ENCODE data around the gene HOXA6.
A peak's percentile ranks its signal among the peaks of the same experiment; 100 is the strongest.

HOXA6 gene

DNA sequence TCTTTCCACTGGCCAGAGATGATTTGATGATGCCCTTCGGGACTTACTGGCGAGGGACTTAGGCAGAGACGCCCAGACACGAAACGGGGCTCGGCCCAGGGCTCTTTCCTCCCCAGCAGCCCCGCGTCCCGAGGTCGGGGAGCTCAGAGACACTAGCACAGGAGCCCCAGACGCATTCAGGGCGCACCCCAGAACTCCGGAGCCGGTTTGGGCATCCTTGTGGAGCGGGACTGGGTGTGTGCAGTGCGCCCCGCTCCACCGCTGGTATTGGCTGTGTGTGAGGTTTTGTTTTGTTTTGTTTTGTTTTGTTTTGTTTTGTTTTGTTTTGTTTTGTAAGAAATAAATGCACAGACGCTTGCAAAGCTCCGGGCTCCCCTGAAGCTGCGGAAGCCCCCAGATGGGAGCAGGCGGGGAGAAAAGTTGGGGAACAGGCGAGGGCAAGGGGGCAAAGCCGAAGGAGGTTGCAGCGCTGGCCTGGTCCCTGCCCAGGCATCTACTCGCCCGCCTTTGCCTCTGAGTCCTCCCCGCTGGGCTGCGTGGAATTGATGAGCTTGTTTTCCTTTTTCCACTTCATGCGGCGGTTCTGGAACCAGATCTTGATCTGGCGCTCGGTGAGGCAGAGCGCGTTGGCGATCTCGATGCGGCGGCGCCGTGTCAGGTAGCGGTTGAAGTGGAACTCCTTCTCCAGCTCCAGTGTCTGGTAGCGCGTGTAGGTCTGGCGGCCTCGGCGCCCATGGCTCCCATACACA lies 2.2 kb downstream of the HOXA6 start:
- Histone ChIP-seq H3K27me3 (ENCODE audit: insufficient read depth, poor library complexity, severe bottlenecking) (no peaks in the 10 kb centered on the region), H3K27ac (ENCODE audit: poor library complexity, severe bottlenecking) (peak overlapping the region; percentile 85), H3K9me3 (ENCODE audit: severe bottlenecking) (no peaks in the 10 kb centered on the region), H3K36me3 (ENCODE audit: low read depth) (peaks cover 3% of the 10 kb centered on the region; the same call in 1 of the 2 replicates), H3K4me1 (ENCODE audit: insufficient read depth, poor library complexity, severe bottlenecking) (peaks cover 9% of the 10 kb centered on the region), H3K4me3 (ENCODE audit: severe bottlenecking) (peak overlapping the region; percentile 8)
- ATAC-seq (ENCODE audit: low read depth), result no peak
- TF ChIP-seq, protein P1, sequence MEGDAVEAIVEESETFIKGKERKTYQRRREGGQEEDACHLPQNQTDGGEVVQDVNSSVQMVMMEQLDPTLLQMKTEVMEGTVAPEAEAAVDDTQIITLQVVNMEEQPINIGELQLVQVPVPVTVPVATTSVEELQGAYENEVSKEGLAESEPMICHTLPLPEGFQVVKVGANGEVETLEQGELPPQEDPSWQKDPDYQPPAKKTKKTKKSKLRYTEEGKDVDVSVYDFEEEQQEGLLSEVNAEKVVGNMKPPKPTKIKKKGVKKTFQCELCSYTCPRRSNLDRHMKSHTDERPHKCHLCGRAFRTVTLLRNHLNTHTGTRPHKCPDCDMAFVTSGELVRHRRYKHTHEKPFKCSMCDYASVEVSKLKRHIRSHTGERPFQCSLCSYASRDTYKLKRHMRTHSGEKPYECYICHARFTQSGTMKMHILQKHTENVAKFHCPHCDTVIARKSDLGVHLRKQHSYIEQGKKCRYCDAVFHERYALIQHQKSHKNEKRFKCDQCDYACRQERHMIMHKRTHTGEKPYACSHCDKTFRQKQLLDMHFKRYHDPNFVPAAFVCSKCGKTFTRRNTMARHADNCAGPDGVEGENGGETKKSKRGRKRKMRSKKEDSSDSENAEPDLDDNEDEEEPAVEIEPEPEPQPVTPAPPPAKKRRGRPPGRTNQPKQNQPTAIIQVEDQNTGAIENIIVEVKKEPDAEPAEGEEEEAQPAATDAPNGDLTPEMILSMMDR (IDR thresholded peaks at IDR 0.05; ENCODE audit: poor library complexity, severe bottlenecking), result no peak
- DNase-seq (ENCODE audit: low spot score), result no peak

GRCh38 chr7:27144781-27145164 lies 2.8 kb downstream of the HOXA6 start:
- Histone ChIP-seq H3K4me3 (ENCODE audit: severe bottlenecking) (peak overlapping the region; percentile 8), H3K9me3 (ENCODE audit: severe bottlenecking) (no peaks in the 10 kb centered on the region), H3K36me3 (ENCODE audit: low read depth) (peaks cover 3% of the 10 kb centered on the region; the same call in 1 of the 2 replicates), H3K27ac (ENCODE audit: poor library complexity, severe bottlenecking) (peak overlapping the region; percentile 85), H3K4me1 (ENCODE audit: insufficient read depth, poor library complexity, severe bottlenecking) (peaks cover 9% of the 10 kb centered on the region), H3K27me3 (ENCODE audit: insufficient read depth, poor library complexity, severe bottlenecking) (no peaks in the 10 kb centered on the region)
- no peak for ATAC-seq (ENCODE audit: low read depth)
- no peak for DNase-seq (ENCODE audit: low spot score)
- TF ChIP-seq, protein P1 (IDR thresholded peaks at IDR 0.05; ENCODE audit: poor library complexity, severe bottlenecking), result no peak

DNA sequence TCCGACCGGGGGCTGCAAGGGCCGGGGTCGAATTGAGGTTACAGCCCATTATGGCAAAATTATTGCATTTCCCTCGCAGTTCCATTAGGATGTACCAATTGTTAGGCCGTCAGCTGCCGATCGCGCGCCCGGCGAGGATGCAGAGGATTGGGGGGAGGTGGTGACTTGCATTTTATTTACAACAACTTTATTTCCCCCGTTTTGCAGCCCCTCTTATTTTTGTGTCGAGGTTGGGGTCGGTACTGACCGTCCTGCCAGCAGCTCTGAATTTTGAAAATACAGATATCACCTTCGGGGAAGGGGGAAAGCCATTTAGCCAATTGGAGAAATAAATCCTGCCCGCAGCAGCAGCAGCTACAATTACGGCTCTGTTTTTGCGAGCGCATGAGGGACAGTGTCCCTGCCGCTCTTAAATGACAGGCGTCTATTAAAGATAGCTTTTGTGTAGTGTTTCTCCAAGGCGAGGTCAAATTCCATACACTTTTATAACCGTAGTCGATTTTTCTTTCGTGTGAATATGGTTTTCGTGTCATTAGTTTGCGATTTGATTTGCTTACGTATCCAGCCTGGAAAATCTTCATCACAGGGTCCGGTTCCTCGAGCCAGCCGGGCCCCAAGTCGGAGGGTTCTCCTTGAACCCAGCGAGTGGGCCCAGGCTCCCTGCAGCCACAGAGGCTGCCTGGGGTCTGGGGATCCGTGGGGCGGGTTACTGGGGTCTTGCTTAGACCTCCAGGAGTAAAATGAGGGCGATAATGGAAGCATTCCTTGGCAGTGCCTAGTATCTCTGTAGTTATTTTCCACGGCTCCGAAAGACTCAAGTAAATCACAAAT lies 3.4 kb downstream of the HOXA6 start:
- Histone ChIP-seq H3K4me1 (ENCODE audit: insufficient read depth, poor library complexity, severe bottlenecking) (peaks cover 9% of the 10 kb centered on the region), H3K4me3 (ENCODE audit: severe bottlenecking) (peak overlapping the region; percentile 8), H3K27ac (ENCODE audit: poor library complexity, severe bottlenecking) (peak overlapping the region; percentile 85), H3K36me3 (ENCODE audit: low read depth) (peaks cover 3% of the 10 kb centered on the region; the same call in 1 of the 2 replicates), H3K27me3 (ENCODE audit: insufficient read depth, poor library complexity, severe bottlenecking) (no peaks in the 10 kb centered on the region), H3K9me3 (ENCODE audit: severe bottlenecking) (no peaks in the 10 kb centered on the region)
- ATAC-seq (ENCODE audit: low read depth) (no peak), DNase-seq (ENCODE audit: low spot score) (no peak)
- TF ChIP-seq, protein P1 (IDR thresholded peaks at IDR 0.05; ENCODE audit: poor library complexity, severe bottlenecking), result peak; percentile 80

DNA sequence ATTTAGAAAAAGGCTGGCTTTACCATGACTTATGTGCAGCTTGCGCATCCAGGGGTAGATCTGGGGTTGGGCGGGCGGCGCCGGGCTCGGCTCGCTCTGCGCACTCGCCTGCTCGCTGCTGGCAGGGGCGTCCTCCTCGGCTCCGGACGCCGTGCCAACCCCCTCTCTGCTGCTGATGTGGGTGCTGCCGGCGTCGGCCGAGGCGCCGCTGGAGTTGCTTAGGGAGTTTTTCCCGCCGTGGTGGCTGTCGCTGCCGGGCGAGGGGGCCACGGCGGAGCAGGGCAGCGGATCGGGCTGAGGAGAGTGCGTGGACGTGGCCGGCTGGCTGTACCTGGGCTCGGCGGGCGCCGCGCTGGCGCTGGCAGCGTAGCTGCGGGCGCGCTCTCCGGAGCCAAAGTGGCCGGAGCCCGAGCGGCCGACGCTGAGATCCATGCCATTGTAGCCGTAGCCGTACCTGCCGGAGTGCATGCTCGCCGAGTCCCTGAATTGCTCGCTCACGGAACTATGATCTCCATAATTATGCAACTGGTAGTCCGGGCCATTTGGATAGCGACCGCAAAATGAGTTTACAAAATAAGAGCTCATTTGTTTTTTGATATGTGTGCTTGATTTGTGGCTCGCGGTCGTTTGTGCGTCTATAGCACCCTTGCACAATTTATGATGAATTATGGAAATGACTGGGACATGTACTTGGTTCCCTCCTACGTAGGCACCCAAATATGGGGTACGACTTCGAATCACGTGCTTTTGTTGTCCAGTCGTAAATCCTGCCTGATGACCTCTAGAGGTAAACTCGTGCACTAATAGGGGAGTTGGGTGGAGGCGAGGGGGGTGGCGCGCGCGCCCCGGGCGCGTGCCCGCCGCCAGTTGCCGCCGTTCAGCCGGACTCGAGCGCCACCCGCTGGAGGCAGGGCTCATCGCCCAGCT lies 4.3 kb downstream of the HOXA6 start, which contains the start of gene HOXA5:
HOXA5 (minus strand) TSS at position 659 of the 927 bp plus-strand sequence; CDS start at position 585, 74 bp downstream.
- Histone ChIP-seq H3K4me1 (ENCODE audit: insufficient read depth, poor library complexity, severe bottlenecking) (peaks cover 9% of the 10 kb centered on the region), H3K4me3 (ENCODE audit: severe bottlenecking) (peak within 1 kb of the TSS; percentile 64), H3K27ac (ENCODE audit: poor library complexity, severe bottlenecking) (peak within 1 kb of the TSS; percentile 85), H3K36me3 (ENCODE audit: low read depth) (peaks cover 3% of the 10 kb centered on the region; the same call in 1 of the 2 replicates), H3K27me3 (ENCODE audit: insufficient read depth, poor library complexity, severe bottlenecking) (no peaks in the 10 kb centered on the region), H3K9me3 (ENCODE audit: severe bottlenecking) (no peaks in the 10 kb centered on the region)
- DNase-seq (ENCODE audit: low spot score), result no peak
- TF ChIP-seq, protein P1 (IDR thresholded peaks at IDR 0.05; ENCODE audit: poor library complexity, severe bottlenecking), result peak; percentile 97
- peak; percentile 38 for ATAC-seq (ENCODE audit: low read depth)

Measured in RWPE2 (cell line).